LNCAP (cell line): ENCODE data around the gene TTC29.

Experiments
- TF ChIP-seq, protein P1 (sequence below): fragments of 450-650 bp; IDR thresholded peaks from 2 replicates; pipeline ENCODE4 v1.5.1; 2017; ENCODE audit warnings: mild to moderate bottlenecking

TTC29 gene, protein sequence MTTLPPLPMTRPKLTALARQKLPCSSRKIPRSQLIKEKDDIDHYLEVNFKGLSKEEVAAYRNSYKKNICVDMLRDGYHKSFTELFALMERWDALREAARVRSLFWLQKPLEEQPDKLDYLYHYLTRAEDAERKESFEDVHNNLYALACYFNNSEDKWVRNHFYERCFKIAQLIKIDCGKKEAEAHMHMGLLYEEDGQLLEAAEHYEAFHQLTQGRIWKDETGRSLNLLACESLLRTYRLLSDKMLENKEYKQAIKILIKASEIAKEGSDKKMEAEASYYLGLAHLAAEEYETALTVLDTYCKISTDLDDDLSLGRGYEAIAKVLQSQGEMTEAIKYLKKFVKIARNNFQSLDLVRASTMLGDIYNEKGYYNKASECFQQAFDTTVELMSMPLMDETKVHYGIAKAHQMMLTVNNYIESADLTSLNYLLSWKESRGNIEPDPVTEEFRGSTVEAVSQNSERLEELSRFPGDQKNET

DNA sequence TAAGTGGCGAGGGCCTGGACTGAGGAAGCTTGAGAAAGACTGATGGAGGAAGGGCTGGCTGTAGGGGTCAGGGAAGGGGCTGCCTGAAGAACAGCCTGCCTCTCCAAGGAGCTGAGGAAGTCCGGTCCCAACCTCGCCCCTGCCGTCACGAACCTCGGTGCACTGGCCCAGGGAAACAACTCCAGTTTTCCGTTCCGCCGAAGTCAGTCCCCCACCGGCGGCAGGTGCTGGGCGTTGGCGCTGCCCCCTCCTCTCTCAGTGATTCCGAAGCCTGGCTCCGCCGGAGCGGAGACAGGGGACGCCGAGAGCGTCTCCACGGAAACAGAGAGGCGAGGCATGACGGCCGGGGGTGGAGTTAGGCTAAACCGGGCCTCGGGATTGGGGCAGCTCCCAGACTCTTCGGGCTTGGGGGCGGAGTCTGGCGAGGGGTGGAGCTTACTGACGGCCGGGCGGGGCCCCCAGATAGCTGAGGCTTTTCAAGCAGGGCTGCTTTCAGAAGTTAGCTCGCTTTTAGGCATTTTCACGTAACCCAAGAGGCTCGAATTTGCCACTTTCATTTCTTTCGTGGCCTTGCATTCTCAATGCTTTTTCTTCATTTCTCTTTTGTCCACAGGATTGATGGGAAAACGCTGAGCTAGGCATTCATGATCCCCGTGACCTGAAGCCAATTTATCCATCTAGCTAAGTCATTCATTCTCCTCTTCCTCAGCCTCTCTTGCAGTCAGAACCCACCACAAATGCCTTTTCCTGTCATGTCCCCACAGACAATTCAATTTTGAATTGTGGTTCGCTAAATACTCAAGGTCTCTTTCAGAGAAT lies at the start of gene TTC29:
Gene TTC29, minus strand, starts transcription at position 309 of the 819 bp plus-strand sequence. CDS start 5,969 bp downstream, outside the sequence.
- TF ChIP-seq, protein P1, sequence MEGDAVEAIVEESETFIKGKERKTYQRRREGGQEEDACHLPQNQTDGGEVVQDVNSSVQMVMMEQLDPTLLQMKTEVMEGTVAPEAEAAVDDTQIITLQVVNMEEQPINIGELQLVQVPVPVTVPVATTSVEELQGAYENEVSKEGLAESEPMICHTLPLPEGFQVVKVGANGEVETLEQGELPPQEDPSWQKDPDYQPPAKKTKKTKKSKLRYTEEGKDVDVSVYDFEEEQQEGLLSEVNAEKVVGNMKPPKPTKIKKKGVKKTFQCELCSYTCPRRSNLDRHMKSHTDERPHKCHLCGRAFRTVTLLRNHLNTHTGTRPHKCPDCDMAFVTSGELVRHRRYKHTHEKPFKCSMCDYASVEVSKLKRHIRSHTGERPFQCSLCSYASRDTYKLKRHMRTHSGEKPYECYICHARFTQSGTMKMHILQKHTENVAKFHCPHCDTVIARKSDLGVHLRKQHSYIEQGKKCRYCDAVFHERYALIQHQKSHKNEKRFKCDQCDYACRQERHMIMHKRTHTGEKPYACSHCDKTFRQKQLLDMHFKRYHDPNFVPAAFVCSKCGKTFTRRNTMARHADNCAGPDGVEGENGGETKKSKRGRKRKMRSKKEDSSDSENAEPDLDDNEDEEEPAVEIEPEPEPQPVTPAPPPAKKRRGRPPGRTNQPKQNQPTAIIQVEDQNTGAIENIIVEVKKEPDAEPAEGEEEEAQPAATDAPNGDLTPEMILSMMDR = no peak

DNA sequence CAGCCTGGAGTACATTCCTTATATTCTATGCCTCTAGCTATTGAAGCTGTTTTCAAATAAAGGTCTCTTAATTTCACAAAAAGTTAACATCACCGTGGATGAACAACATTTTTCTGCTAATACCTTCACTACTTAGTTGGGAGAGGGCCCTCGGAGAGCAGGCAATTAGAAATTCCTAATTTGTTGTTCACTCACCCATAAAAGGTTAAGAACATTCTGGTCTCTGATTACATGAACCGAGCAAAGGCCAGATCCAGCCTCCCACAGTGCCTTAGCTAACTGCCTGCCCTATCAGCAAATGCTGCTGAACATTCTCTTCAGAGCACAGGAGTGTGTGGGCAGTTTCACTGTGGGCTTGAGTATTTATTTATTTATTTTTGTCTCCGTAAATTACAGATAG lies 36.0 kb upstream of the TTC29 start:
- TF ChIP-seq, protein P1 = no peak

DNA sequence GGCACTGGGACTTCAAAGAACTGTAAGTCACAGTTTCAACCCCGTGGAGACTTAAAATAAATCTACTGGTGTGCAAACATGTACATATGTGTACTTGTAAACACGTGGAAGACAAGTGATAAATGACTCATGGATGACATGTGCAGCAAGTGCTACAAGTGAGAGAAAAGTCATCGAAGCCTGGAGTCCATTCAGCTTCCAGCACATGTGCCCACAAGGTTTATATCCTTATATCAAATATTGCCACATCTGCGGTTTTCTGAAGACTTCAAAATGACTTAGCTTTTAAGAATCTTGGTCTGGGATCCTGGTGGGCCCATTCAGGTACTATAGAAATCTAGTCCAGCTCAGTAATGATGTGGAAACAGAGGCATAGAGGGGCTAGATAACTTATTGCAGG lies 33.0 kb upstream of the TTC29 start:
- TF ChIP-seq, protein P1 = no peak

DNA sequence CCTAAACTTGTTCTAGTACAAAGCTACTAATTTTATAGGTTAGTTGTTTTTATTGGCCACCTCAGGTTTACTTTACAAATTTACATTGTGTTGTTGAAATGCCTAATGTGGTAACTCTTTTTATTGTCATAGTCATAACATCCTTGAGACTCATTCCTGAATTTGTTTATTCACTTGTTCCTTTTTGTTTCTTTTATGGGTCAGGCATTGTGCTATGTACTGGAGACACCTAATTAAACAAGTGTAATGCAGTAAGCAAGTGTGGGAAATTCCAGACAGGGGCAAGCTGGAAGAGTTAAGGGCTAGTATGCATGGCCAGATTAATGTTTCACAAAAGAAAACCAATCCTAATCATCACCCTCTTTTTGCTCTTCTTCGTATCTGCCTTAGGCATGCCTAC lies 30.5 kb upstream of the TTC29 start:
- TF ChIP-seq, protein P1 = no peak

DNA sequence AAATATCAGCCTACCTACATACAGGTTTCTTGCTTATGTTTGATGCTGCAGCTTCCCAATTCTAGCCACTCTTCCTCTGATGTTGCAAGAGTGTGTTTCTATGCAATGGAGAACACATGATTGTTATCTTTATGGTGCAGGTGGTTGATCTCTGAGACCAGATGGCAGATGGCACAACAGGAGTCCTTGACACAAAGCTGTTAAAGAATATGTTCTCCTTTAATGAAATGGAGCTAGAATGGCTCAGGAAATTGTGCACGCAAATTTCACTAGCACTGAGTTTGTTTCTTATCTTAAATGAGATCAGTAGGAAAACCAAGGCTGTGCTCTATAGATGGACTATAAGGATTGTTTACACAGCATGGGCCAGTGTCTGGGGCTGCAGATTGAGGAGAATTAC lies 29.9 kb upstream of the TTC29 start:
- TF ChIP-seq, protein P1 = no peak

DNA sequence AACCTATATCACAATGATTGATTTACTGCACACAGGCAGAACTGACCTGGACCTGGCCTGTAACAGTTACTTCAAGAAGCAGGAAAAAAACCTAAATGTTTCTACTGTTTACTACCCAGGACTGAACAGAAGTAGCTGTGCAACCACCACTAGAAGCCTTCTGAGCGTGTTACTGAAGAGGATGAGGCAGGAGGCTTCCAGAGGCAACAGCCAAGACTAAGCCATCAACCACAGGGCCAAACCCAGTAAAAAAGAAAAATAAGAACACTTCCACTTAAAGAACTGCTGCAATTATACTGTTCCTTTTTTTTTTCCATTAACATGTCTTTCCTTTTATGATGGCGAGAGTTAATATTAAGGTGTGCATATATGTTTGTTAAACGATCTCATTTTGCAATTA lies 29.4 kb upstream of the TTC29 start:
- TF ChIP-seq, protein P1 = no peak

DNA sequence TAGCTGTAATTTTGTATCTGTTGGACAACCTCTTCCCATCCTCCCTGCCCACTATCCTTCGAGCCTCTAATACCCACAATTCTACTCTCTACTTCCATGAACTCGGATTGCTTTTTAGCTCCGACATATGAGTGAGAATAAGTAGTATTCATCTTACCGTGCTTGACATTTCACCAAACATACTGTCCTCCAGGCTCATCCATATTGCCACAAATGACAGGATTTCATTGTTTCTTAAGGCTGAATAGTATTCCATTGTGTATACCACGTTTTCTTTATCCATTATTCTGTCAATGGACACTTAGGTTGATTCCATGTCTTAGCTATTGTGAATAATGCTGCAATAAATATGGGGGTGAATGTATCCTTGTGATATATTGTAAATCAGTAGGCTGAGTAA lies 26.4 kb upstream of the TTC29 start:
- TF ChIP-seq, protein P1 = no peak
